Right lobe of liver (tissue), 6 donors: ENCODE results near the gene MRPS33. TPM values are rescaled to one million over a fixed set of nuclear protein-coding genes. Genes with fewer than 3 reads are reported as not detected.

Experiments
- ATAC-seq, 4 donors: fragments of 200-7000 bp; cut with Tn5 transposase; one replicate each; pipeline ENCODE4 v1.9.1; 2020; ENCODE audit warnings: mild to moderate bottlenecking in 4 of 4, moderate library complexity in 4 of 4
- DNase-seq, 3 donors: peaks; one replicate each; pipeline ENCODE4 v3.0.0-alpha.2; 2020
- H3K27ac ChIP-seq, 3 donors: fragments of 200-600 bp; one replicate each; pipeline ENCODE4 v1.8.0; 2022
- H3K27me3 ChIP-seq, 2 donors: fragments of 200-600 bp; one replicate each; pipeline ENCODE4 v1.8.0; 2022
- H3K36me3 ChIP-seq, 4 donors: fragments of 200-600 bp; sonication (generic) in 1 of 4; one replicate each; pipeline versions ENCODE4 v1.5.1 to v1.8.0; 2017 to 2022; ENCODE audit warnings: control low read depth in 1 of 4
- H3K4me1 ChIP-seq, 4 donors: fragments of 200-600 bp; sonication (generic) in 1 of 4; one replicate each; pipeline versions ENCODE4 v1.5.1 to v1.8.0; 2017 to 2022; ENCODE audit warnings: control low read depth in 1 of 4
- H3K4me3 ChIP-seq, 3 donors: fragments of 200-600 bp; one replicate each; pipeline ENCODE4 v1.8.0; 2022
- H3K9me3 ChIP-seq, 4 donors: fragments of 200-600 bp; sonication (generic) in 1 of 4; one replicate each; pipeline versions ENCODE4 v1.5.1 to v1.8.0; 2017 to 2022; ENCODE audit warnings: control low read depth in 1 of 4
- POLR2A ChIP-seq: fragments of 450-650 bp; IDR thresholded peaks from one replicate; pipeline ENCODE4 v1.6.1; 2017; ENCODE audit warnings: antibody characterized with exemption, mild to moderate bottlenecking
- WGBS: methylation state at CpG from one replicate; pipeline ENCODE4 v1.1.6; 2018; ENCODE audit warnings: low coverage, low lambda C conversion rate; ENCODE audit not compliant: insufficient coverage; ENCODE audit errors: missing lambda C conversion rate; 5-methylcytosine and 5-hydroxymethylcytosine counted together
- intact Hi-C, 2 donors: fragments of 100-400 bp; cut with DNase I; formaldehyde crosslinking; loops; one replicate each; pipeline versions ENCODE4 v1.11.2 to v1.14.1; 2022
- total RNA-seq, 6 experiments: library from RNA; depleted of rRNA in 2 of 6; stranded (reverse); fragments of >200 nt in 2 of 6; fragmentation: NEBNext Ultra II Directional in 3 of 6; extraction: Animal tissue kit (Norgen Biotek cat#: 25700) in 3 of 6; gene quantifications; one replicate each; pipeline versions ENCODE4 v1.1.0 to v1.2.4, GENCODE V29; 2016 to 2023
- TF ChIP-seq, protein P1 (sequence below), 4 donors: fragments of 200-600 bp in 3 of 4; fragments of 450-650 bp in 1 of 4; IDR thresholded peaks; one replicate each; pipeline versions ENCODE4 v1.5.1 to v1.8.0; 2016 to 2022; ENCODE audit warnings: antibody characterized with exemption in 4 of 4, mild to moderate bottlenecking in 2 of 4
- donor health status: DM: no; HTN: yes; CAD: no.
- donor health status: DM: no; HTN: no; CAD: no.
- donor health status: DM: no; HTN: no; CAD: no.
- donor health status: DM: no; HTN: yes; CAD: no.
- donor health status: DM: no; HTN: yes; CAD: no.

MRPS33 gene
- total RNA-seq, 6 experiments from 2014 or later = 26.0 to 44.4 (median 31.1) TPM

GRCh38 chr7:140990193-140990962 is 24.4 kb downstream of the MRPS33 start:
- ATAC-seq = peak in 2 of 4 donors; percentile 30 to 87
- 73% methylated on average over 4 of the region's 4 CpGs for WGBS

DNA sequence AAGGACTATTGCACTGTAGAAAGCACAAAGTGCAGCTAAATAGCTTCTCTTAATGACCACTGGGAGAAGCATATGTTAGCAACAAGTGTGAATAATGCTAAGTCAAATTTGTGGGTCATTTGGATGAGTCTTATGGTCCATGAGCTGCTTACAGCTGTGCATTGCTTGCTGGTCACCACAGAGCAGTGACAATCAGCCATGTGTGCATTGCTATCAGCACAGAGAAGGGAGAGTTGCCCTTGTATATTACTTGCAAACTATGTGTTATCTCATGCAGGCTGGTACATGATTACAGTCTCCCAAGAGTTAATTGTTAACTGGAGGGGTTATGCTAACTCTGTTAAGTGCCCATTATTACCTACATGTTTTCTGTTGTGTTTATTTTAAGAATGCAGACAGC is 25.7 kb downstream of the MRPS33 start:
- TF ChIP-seq, protein P1, sequence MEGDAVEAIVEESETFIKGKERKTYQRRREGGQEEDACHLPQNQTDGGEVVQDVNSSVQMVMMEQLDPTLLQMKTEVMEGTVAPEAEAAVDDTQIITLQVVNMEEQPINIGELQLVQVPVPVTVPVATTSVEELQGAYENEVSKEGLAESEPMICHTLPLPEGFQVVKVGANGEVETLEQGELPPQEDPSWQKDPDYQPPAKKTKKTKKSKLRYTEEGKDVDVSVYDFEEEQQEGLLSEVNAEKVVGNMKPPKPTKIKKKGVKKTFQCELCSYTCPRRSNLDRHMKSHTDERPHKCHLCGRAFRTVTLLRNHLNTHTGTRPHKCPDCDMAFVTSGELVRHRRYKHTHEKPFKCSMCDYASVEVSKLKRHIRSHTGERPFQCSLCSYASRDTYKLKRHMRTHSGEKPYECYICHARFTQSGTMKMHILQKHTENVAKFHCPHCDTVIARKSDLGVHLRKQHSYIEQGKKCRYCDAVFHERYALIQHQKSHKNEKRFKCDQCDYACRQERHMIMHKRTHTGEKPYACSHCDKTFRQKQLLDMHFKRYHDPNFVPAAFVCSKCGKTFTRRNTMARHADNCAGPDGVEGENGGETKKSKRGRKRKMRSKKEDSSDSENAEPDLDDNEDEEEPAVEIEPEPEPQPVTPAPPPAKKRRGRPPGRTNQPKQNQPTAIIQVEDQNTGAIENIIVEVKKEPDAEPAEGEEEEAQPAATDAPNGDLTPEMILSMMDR (IDR thresholded peaks at IDR 0.05) = no peak
- no peak for TF ChIP-seq POLR2A
- Histone ChIP-seq H3K4me3 (no peak overlapping the region), H3K4me1 (peaks cover 0 to 8% (median 4%) of the 10 kb centered on the region in 4 donors), H3K9me3 (no peaks in the 10 kb centered on the region), H3K27me3 (no peaks in the 10 kb centered on the region), H3K27ac (no peak overlapping the region), H3K36me3 (no peaks in the 10 kb centered on the region)
- ATAC-seq (peak; percentile 54 to 95 (median 84)), DNase-seq (no peak)
- intact Hi-C loops = no loop called here

More at GRCh38 chr7:140990193-140990962, 24.4 kb downstream of the MRPS33 start:
- DNase-seq = no peak
- Histone ChIP-seq H3K27me3 (no peaks in the 10 kb centered on the region), H3K27ac (no peak overlapping the region), H3K36me3 (no peaks in the 10 kb centered on the region), H3K9me3 (no peaks in the 10 kb centered on the region), H3K4me3 (no peak overlapping the region), H3K4me1 (peaks cover 0 to 8% (median 4%) of the 10 kb centered on the region in 4 donors)
- TF ChIP-seq POLR2A = no peak
- TF ChIP-seq, protein P1 (IDR thresholded peaks at IDR 0.05) = no peak
- intact Hi-C loops = no loop called here

GRCh38 chr7:140983802-140984201 is 30.9 kb downstream of the MRPS33 start:
- no peak for TF ChIP-seq POLR2A
- TF ChIP-seq, protein P1 (IDR thresholded peaks at IDR 0.05) = peak in 3 of 4 donors; percentile 18 to 57 (median 30)
- Histone ChIP-seq H3K27me3 (no peaks in the 10 kb centered on the region), H3K36me3 (no peaks in the 10 kb centered on the region), H3K4me3 (no peak overlapping the region), H3K4me1 (peaks cover 0 to 3% (median 1%) of the 10 kb centered on the region in 4 donors), H3K9me3 (no peaks in the 10 kb centered on the region), H3K27ac (no peak overlapping the region)
- intact Hi-C loops = no loop called here
- WGBS = 69% methylated on average over 3 of the region's 4 CpGs
- DNase-seq = no peak
- ATAC-seq = peak in 1 of 4 donors; percentile 58

DNA sequence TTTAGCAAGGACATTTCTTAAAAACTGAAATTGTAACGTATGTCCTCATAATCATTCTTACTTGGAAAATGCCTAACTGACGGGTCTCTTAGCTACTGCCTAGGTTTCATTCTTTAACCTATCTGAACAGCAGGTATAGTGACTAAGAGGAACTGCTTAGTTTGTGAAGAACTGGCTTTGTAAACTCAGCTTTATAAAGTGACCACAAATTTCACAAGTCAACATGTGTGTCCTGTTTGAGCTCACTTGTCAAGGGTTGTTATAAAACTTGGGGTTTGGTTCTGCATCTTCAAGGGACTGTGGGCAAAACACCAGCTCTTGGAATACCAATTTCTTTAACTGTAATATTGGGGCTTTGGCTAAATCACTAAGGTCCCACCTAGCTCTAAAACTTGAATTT is 32.2 kb downstream of the MRPS33 start:
- no peaks in the 10 kb centered on the region for H3K9me3 ChIP-seq
- no peak overlapping the region for H3K27ac ChIP-seq
- TF ChIP-seq, protein P1 (IDR thresholded peaks at IDR 0.05) = no peak
- no peak for TF ChIP-seq POLR2A
- no peaks in the 10 kb centered on the region for H3K4me1 ChIP-seq
- H3K27me3 ChIP-seq = no peaks in the 10 kb centered on the region
- 35% methylated on average over 2 of the region's 2 CpGs for WGBS
- ATAC-seq (no peak), DNase-seq (no peak)
- intact Hi-C loops = no loop called here
- H3K36me3 ChIP-seq = no peaks in the 10 kb centered on the region
- H3K4me3 ChIP-seq = no peak overlapping the region
